ENCODE results near the gene FAM107B. TPM values are rescaled to one million over a fixed set of nuclear protein-coding genes. Genes with fewer than 3 reads are reported as not detected.
"Not testable (repeated sequence)": the region's sequence is repeated elsewhere in the genome, so short reads cannot be mapped to it uniquely, and the experiment has no call there.

The FAM107B gene
- polyA plus RNA-seq, 3 donors = 90.6 to 121 (median 117) TPM

GRCh38 chr10:14658331-14659127 is 116.2 kb downstream of the FAM107B start:
- no peak for DNase-seq (ENCODE audit: extremely low read depth in 1 of 11, low read depth in 9 of 11, low spot score in 4 of 11)

GRCh38 chr10:14656052-14656730 is 118.5 kb downstream of the FAM107B start:
- DNase-seq (ENCODE audit: extremely low read depth in 1 of 11, low read depth in 9 of 11, low spot score in 4 of 11) = no peak

- no peak for DNase-seq (ENCODE audit: extremely low read depth in 1 of 11, low read depth in 9 of 11, low spot score in 4 of 11)
Measured at GRCh38 chr10:14654821-14655382, 119.8 kb downstream of the FAM107B start.

GRCh38 chr10:14653271-14654161 is 121.2 kb downstream of the FAM107B start:
- peak in 9 of 11 donors; percentile 55 to 83 (median 71) for DNase-seq (ENCODE audit: extremely low read depth in 1 of 11, low read depth in 9 of 11, low spot score in 4 of 11)

GRCh38 chr10:14652816-14653215 is 121.9 kb downstream of the FAM107B start:
- no peak for DNase-seq (ENCODE audit: extremely low read depth in 1 of 11, low read depth in 9 of 11, low spot score in 4 of 11)

- no peak for DNase-seq (ENCODE audit: extremely low read depth in 1 of 11, low read depth in 9 of 11, low spot score in 4 of 11)
Measured at GRCh38 chr10:14652067-14652466, 122.6 kb downstream of the FAM107B start.

GRCh38 chr10:14649739-14650138 is 125.0 kb downstream of the FAM107B start:
- DNase-seq (ENCODE audit: extremely low read depth in 1 of 11, low read depth in 9 of 11, low spot score in 4 of 11) = no peak

GRCh38 chr10:14648946-14649345 is 125.8 kb downstream of the FAM107B start:
- no peak for DNase-seq (ENCODE audit: extremely low read depth in 1 of 11, low read depth in 9 of 11, low spot score in 4 of 11)

GRCh38 chr10:14648005-14648765 is 126.5 kb downstream of the FAM107B start:
- peak; percentile 63 to 95 (median 86) for DNase-seq (ENCODE audit: extremely low read depth in 1 of 11, low read depth in 9 of 11, low spot score in 4 of 11)

- no peak for DNase-seq (ENCODE audit: extremely low read depth in 1 of 11, low read depth in 9 of 11, low spot score in 4 of 11)
Measured at GRCh38 chr10:14645239-14645960, 129.3 kb downstream of the FAM107B start.

GRCh38 chr10:14639637-14640036 is 135.1 kb downstream of the FAM107B start:
- no peak for DNase-seq (ENCODE audit: extremely low read depth in 1 of 11, low read depth in 9 of 11, low spot score in 4 of 11)

GRCh38 chr10:14635043-14635710 is 139.5 kb downstream of the FAM107B start:
- DNase-seq (ENCODE audit: extremely low read depth in 1 of 11, low read depth in 9 of 11, low spot score in 4 of 11) = no peak

GRCh38 chr10:14634572-14634971 is 140.1 kb downstream of the FAM107B start:
- DNase-seq (ENCODE audit: extremely low read depth in 1 of 11, low read depth in 9 of 11, low spot score in 4 of 11) = not testable (repeated sequence)

- DNase-seq (ENCODE audit: extremely low read depth in 1 of 11, low read depth in 9 of 11, low spot score in 4 of 11) = no peak
Measured at GRCh38 chr10:14625765-14626525, 148.8 kb downstream of the FAM107B start.

- no peak for DNase-seq (ENCODE audit: extremely low read depth in 1 of 11, low read depth in 9 of 11, low spot score in 4 of 11)
Measured at GRCh38 chr10:14625192-14625631, 149.5 kb downstream of the FAM107B start.

GRCh38 chr10:14624600-14624999 is 150.1 kb downstream of the FAM107B start:
- no peak for DNase-seq (ENCODE audit: extremely low read depth in 1 of 11, low read depth in 9 of 11, low spot score in 4 of 11)

GRCh38 chr10:14623931-14624330 is 150.8 kb downstream of the FAM107B start:
- no peak for DNase-seq (ENCODE audit: extremely low read depth in 1 of 11, low read depth in 9 of 11, low spot score in 4 of 11)
